Suppressor macrophage treated with lipopolysaccharide for 4 hours (primary cell): Measurements from ENCODE around the gene MISP.

Source experiments
- DNase-seq: peaks from one replicate; pipeline ENCODE4 v3.0.0-alpha.2; 2020

Gene MISP

DNA sequence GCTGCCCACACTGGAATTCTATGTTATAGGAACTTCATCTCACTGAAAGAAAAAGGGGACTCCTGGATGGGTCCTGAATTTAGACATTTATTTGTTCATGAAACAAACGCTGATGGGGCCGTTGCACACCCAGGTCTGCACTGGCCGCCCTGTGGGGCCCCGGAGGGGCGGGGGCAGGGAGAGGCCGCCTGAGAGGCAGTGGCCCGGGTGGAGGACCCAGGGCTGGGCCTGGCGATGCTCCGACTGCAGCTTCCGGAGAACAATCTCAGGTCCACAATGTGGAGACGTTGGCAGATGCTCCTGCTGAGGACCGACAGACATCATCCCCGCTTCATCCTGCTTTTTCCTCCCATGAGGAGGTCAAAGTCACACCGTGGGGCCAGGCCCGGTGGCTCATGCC is 30.0 kb downstream of the MISP start:
- DNase-seq = no peak

- no peak for DNase-seq
Measured at GRCh38 chr19:781800-782184, 30.9 kb downstream of the MISP start.

DNA sequence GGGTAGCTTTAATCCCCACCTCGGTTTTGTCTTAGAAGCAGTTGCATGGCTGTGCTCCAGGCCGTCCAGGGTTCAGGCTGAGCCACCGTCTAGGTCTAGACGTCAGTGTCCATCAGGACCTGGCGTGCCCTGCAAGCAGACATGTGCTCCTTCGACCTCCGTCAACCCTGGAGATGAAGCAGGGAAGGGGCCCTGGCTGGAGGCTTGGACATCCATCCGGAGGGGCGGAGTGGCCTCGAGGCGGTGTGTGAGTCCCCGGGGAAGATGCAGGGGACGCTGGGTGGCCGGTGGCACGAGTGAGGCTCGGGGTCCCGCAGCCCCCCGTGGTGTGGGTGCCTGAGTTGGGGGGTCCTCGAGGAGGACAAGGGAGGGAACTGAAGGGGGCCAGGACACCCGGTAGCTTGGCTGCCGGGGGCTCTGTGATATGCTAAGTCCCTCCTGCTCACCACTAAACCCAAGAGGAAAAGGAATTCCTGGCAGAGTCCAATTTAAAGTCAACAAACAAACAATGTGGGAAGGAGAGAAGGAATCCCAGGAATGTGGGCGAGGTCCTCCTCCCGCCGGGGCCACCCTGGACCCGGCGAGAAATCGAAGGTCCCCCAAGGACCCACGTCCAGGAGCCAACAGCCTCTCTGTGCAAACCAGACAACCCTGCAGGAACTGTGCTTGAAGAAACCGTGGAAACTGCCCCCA is 31.4 kb downstream of the MISP start:
- no peak for DNase-seq

DNA sequence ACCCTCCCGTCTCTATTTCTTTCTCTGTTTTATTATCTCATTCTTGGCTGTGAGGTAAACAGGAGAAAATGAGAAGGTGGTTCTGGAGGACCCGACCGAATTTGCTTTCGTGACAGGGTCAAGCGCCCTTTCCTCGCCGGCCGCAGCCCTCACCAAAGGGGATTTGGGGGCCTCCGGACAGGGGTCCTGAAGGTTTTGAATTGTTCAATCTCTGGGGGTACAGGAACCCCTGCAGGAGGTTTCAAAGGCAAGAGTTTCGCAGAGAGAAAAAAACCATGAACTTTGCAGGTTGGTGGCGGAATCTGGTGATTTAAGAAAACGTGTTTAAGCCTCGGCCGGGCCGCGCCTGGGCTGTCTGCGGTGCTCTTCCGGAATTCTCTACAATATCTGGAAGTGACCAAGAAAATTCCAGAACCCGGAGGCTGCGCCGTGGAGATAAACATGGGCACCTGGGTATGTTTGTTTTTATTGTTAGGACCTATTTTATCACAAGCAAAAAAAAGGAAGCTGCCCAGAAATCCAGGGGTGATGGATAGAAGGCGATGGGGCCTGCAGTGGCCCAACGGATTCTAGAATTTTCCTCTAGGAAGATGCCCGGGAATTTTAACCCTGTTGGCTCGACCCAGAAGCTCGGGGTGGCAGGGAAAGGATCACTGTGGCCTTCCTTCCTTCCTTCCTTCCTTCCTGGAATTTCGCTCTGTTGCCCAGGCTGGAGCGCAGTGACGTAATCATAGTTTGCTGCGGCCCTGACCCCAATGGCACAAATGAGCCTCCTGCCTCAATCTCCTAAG is 32.2 kb downstream of the MISP start:
- no peak for DNase-seq

GRCh38 chr19:784541-784940 is 33.6 kb downstream of the MISP start:
- no peak for DNase-seq

DNA sequence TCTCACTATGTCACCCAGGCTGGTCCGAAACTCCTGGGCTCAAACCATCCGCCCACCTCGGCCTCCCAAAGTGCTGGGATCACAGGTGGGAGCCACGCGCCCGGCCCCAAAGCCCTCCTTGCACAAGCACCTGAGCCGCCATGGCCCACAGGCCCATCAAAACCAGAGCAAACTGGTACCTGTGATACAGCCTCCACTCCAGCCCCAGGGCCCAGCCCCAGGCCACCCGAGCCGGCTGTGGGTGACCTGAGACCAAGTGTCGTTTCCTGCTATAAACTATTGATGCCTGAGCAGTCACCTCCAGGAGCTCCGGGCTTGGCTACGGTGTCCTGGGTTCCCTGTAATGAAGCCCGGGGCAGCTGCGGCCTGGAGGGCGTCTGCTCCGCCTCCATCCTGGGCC is 36.6 kb downstream of the MISP start:
- DNase-seq = no peak

DNA sequence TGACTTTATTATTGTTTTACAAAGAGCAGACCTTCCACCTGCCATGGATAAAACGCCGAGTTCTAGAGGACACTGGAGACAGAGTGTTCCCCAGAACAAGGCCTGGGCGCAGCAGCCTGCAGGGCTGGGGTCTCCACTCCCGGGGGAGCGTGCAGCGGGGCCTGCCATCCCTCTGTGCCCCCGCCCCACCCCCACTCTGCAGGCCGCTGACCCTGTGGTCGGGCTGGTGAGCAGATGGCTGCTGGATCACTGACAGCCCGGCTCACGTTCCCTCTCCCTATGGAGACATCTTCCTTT is 37.7 kb downstream of the MISP start:
- DNase-seq = no peak

DNA sequence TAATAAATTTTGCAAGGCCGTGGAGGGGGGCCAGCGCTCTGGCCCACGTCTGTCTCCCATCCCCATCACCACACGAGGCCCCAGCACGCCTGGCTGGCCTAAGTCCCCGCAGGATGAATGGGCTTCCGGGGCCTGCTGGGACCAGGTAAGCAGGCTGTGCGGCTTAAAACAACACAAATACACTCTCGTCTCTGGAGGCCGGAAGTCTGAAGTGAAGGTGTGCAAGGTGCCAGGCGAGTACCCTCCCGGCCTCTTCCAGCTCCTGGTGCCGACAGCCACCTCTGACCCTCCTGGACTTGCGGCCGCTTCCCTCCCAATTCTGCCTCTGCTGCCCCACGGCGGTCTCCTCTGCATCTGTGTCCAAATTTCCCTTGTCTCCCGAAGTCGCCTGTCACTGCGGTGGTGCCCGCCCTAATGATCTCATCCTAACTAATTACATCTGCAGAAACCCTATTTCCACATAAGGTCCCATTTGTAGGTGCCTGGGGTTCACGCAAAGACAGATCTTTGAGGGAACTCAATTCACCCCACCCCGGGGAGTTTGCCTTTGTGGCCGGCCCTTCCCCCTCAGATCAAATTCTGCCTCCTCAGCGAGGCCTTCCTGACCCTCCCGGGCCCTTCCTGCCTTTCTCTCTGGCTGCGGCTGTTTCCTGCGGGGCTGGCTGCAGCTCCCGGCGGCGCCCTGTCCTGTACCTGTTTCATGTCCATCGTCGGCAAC is 38.2 kb downstream of the MISP start:
- peak; percentile 51 for DNase-seq

GRCh38 chr19:789701-790060 is 38.8 kb downstream of the MISP start:
- DNase-seq = no peak

DNA sequence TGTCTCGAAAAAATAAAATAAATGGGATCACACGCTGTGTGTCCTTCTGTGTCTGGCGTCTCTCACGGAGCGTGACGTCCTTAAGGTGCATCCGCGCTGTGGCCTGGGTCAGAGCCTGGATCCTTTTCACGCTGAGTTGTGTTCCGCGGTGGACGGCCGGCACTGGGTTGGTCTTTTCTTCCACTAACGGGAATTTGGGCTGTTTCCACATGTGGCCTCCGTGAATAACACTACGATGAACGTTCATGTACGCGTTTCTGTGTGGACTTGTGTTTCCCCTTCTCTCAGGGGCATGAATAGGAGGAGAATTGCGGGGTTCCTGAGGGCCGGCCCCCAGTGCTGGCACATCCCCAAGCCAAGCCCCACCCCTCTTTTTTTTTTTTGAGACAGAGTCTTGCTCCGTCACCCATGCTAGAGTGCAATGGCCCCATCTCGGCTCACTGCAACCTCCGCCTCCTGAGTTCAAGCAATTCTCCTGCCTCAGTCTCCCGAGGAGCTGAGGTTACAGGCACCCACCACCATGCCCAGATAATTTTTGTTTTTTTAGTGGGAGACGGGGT is 40.2 kb downstream of the MISP start:
- no peak for DNase-seq

GRCh38 chr19:791567-792305 is 40.8 kb downstream of the MISP start:
- DNase-seq = no peak

DNA sequence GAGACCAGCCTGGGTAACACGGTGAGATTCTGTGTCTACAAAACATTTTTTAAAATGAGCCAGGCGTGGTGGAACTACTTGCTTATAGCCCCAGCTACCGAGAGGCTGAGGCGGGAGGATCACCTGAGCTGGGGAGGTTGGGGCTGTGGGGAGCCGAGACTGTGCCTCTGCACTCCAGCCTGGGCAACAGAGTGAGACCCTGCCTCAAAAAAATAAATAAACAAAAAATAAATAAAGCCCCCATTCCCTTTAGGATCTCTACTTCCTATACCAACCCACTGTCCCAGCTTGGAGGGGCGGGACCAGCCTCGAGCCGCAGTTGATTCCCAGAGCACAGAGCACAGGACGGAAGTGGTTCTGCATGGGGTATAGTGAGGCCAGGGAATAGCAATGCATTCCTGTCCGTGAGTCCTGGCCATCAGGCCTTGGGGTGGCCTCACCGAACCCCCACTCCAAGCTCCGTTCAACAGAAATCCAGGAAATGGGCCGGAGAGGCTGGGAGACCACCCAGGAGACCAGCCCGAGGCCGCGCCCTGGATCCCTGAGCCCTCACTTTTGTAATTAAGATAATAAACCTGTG is 41.5 kb downstream of the MISP start:
- no peak for DNase-seq

- no peak for DNase-seq
Measured at GRCh38 chr19:793806-794205, 42.9 kb downstream of the MISP start.

DNA sequence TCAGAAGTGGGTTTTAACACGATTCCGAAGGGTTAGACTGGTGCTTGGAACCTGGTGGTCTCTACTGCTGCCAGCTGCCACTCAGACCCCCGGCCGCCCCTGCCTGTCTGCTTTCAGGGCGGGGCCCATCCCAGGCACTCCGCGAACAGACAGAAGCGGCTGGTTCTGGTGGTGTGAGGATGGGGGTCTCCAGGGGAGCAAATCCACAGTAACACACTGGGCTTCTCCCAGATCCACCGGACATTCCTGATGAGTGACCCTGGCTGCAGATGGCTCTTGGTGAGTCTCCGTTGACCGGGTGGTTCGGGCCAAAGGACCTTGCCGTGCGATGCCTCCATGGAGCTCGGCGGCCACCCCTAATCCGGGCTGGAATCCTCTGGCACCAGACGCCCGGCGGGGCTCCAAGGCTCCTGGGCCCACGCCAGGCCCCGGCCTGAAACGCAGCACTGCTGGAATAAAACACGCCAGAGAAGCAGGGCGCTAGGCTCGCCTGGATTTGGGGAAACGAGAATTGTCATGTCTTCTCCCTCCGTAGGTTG is 44.2 kb downstream of the MISP start:
- DNase-seq = no peak

- DNase-seq = no peak
Measured at GRCh38 chr19:795691-796581, 45.0 kb downstream of the MISP start.

GRCh38 chr19:796692-797527 is 46.0 kb downstream of the MISP start, which contains the start of gene PTBP1:
TSS of gene PTBP1 (plus strand) at chr19:797452. CDS start at chr19:797498, 46 bp downstream.
- peak; percentile 100 for DNase-seq

DNA sequence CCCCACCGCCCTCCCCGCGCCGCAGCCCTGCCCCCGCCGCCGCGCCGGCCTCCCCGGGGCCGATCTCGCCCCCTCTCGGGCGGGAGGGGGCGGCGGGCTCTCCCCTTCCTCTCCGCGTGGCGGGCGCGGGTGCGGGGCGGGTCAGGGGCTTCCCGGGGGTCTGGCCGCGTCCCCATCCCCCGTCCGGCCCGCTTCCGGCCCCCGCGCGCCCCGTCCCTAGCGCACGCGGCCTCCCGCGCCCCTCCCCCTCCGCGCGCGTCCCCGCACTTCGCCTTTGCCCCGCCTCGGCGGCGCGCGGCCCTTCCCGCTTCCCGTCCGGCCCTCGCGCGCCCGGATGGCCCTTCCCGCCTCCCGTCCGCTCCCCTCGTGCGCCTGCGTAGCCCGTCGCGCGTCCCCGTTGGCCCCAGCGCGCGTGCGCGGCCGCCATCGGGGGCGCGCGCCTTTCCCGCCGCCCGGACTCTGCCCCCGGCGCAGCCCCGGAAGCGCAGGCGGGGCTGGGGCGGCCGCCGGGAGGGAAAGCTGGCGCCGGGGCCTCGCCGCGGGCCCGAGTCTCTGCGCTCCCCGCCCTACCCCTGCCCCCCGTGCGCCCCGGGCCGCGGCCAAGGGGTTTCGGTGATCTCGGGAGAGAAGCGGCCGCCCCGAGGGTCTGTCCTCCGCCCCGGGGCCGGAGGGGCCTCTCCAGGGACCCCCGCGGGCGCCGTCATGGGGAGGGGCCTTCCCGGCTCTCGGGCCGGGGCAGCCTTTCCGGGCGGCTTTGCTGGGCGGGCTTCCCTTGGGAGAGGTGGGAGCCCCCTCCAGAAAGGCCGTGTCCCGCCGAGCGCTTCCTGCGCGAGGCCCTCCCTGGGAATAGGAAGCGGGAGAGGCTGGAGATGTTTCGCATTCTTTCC is 46.9 kb downstream of the MISP start:
- peak; percentile 98 for DNase-seq

- DNase-seq = peak; percentile 22
Measured at GRCh38 chr19:798415-799075, 47.6 kb downstream of the MISP start.
